ENCODE measurements around the gene MSRB2.
A peak's percentile ranks its signal among the peaks of the same experiment; 100 is the strongest.
"Not testable (repeated sequence)": the region's sequence is repeated elsewhere in the genome, so short reads cannot be mapped to it uniquely, and the experiment has no call there.

MSRB2 gene

GRCh38 chr10:23095404-23095965 lies at the start of gene MSRB2:
TSS of gene MSRB2 (plus strand) at chr10:23095579. CDS start at chr10:23095609, 30 bp downstream.
- peak; percentile 84 for DNase-seq

GRCh38 chr10:23046027-23046426 lies 49.4 kb upstream of the MSRB2 start:
- DNase-seq: no peak

DNA sequence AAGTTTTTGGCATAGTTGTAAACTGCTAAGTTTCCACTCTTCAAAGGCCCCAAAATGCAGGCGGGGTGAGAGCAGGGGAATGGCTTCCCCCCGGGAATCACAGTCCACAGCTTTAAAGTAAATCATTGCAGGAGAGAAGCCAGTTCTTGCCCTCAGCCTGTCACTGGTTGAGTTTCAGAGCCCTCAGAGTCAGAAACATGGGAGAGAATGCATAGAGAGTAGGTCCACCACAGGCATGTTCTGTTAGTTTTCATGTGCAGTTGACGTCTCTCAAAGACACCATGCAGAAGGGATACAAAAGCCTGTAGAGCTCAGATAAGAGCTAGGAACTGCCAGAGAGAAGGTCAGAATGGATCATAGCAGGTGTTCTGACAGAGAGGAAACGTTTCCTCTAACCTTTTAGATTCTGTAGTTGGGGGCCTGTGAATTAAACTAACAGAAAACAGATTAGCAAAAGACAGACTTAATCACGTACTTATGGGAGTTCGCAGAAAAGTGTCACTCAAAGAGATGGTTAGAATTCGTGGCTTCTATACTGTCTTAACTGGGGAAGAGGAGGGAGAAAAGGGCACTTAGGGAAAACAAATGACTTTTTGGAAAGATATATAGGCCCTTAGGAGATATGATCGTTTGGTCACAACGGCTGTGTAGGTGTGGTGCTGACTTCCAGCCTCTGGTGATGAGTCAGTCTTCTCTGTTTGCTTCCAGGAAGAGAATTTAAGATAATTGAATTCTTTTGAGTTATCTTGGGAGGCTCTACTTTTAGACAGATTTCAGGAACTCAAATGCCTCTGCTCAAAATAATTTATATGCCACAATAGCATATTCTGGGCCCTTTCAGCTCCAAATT lies 48.0 kb upstream of the MSRB2 start:
- no peak for DNase-seq

DNA sequence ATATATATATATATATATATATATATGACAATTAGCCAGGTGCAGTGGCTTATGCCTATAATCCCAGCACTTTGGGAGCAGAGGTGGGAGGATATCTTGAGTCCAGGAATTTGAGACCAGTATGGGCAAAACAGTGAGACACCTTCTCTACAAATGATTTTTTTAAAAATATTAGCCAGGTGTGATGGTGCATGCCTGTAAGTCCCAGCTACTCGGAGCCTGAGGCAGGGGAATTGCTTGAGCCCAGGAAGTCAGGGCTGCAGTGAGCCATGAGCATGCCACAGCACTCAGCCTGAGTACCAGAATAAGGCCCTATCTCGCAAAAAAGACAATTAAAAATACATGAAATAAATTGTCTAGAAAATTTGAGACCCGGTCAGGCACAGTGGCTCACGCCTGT lies 47.2 kb upstream of the MSRB2 start:
- DNase-seq: no peak

DNA sequence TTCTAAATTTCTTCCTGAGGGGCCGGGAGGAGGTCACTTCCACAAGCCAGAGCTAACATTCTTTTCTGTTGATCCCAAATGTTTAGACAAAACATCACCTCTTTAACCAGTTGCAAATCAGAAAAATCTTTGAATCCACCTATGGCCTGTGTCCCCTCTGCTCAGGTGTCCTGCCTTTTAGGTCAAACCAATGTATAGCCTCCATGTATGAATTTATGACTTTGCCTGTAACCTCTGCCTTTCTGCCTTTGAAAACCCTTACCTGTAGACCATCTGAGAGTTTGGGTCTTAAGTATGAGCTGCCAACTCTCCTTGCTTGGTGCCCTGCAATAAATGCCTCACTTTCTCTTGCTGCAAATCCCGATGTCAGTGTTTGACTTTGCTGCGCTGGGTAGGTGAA lies 44.1 kb upstream of the MSRB2 start:
- DNase-seq: no peak

- no peak for DNase-seq
These were observed 43.5 kb upstream of the MSRB2 start for GRCh38 chr10:23051855-23052331.

DNA sequence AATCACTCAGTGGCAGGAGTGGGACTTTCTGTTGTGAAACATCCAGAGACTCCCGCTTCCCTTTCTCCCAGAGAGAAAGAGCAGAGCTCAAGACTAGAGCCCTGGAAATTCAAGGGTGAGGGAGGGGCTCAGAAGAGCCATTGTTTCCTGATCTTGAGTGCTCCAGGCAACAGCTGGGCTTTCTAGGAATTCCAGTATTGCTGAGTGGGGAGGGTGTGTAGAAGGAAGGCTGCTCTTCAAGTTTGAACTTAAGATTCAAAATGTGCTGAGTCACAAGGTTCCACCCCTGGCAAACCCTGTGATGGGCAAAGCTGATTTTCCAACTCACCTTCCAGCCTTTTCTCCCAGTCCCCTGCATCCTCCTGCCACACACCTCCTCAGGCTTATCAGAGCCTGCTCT lies 42.3 kb upstream of the MSRB2 start:
- no peak for DNase-seq

DNA sequence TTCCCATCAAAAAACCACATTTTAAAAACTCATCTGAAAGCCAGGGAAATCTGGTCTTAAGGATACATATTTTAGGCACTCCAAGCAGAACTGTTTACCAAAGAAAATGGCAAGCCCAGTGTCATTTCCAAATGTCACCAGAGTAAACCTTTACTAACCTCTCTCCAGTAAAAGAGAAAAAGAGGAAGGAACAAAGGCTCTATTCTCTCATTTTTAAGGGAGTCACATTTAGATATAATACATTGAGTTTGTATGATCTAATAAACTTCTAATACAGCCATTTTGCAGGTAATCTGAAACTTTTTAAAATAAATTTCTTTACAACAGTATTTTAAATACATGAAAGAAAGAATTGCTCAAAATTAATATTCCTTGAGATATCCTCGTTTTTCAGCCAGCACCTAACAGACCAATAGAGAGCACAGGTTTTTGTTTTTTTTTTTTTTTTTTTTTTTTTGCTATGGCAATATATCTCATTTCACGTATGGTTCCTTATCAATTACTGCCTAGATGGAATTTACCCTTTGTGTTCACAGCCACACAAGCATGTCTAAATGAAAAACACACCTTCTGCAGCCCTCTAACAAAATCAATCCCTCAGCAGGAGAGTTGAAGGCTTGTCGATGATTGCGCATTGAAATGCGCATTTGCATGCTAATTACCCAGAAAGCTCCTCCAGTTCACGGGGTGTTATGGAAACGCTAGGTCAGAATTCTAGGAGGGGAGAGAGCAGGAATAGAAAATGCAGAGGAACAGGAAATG lies 39.8 kb upstream of the MSRB2 start:
- DNase-seq: no peak

GRCh38 chr10:23056186-23056579 lies 39.2 kb upstream of the MSRB2 start:
- no peak for DNase-seq

GRCh38 chr10:23058366-23058765 lies 37.0 kb upstream of the MSRB2 start:
- DNase-seq: no peak

- no peak for DNase-seq
These were observed 34.5 kb upstream of the MSRB2 start for GRCh38 chr10:23060918-23061317.

- no peak for DNase-seq
These were observed 32.1 kb upstream of the MSRB2 start for GRCh38 chr10:23063045-23063972.

DNA sequence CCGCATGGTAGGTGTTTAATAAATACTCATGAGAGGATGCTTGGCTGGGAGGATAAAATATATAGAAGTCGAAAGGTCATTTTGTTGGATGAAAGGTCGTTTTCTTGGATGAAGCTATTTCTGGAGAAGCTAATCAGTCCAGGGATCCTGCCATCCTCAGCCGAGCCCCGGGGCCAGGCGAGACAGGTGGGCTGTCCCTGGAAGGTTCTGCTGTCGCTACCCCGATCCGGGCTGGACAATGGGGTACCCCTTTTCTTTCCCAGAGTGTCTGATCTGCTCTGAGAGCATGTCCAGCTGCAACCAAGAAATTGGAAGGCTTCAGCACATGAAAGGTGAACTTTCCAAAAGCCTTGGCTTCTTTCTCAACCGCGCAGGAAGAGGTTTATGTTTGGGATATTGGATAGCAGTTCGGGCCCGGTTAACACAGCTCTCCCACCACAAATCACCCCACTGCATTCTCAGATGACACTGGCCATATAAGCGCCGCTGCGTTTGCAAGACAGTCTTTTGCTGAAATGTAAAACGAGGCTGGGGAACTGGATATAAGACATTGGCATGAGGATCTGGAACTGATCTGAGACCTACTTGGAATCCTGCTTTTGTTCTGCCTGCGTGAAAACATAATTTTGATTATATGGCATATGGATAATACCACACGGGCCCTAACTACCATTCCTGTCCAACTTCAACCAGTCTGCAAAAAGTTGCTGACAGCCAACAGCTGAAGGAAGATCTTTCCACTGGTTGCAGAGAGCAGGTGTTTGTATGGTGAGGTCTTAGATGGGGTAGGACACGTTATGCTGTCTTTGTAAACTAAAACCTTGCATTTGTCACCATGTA lies 31.2 kb upstream of the MSRB2 start:
- DNase-seq: no peak

DNA sequence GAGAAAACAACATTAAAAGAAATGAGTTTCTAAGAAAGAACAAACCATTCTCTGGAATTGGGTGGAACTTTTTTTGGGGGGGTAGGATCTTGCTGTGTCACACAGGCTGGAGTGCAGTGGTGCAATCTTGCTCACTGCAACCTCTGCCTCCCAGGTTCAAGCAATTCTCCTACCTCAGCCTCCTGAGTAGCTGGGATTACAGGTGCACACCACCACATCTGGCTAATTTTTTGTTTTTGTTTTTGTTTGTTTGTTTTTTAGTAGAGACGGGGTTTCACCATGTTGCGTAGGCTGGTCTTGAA lies 30.6 kb upstream of the MSRB2 start:
- not testable (repeated sequence) for DNase-seq

DNA sequence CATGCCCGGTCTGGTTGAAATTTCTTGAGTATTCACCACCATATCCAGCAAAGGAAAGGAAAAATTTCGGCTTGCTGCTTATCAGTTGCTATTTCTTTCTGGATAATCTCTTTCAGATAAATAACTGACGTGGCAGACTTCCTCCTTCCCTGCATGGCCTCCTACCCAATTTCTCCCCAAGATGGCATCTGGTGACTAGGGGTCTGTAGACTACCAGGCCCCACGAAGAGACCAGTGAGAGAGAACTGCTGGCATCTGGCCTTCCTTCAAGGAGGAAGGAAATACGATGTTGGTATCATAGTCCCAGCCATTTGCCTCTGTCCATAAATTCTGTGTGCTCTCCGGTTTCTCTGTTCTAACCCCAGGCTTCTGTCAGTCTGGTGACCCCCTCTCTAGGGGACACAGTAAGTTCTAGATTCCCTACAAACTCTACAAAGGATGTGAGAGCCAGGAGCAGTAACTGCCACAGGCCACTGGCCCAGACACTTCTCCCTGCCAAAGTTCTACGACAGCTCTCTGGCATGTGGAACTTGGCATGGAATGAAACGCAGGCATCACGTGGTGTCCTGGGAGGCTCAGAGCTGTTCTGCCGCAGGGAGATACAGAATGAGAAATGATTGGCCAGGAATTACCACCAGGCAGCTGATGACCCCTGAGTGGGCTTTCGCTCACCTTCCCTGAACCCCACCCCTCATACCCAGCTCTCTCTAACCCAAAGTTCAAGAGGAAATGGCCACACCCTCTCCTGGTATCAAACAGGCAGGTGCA lies 30.0 kb upstream of the MSRB2 start:
- no peak for DNase-seq

DNA sequence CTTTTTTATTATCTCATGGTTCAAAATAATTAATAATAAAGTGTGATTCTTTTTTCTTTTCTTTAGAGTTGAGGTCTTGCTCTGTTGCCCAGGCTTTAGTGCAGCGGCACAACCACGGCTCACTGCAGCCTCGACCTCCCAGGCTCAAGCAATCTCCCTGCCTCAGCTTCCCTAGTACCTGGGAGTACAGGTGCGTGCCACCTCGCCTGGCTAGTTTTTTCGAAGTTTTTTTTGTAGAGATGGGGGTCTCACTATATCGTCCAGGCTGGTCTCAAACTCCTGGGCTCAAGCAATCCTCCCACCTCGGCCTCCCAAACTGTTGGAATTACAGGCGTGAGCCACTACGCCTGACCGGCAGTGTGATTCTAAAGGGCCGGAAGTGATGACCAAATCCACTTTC lies 28.0 kb upstream of the MSRB2 start:
- no peak for DNase-seq

- DNase-seq: no peak
These were observed 27.2 kb upstream of the MSRB2 start for GRCh38 chr10:23067939-23068775.

GRCh38 chr10:23069019-23069815 lies 26.2 kb upstream of the MSRB2 start:
- DNase-seq: no peak
